ENCODE measurements around the gene SYNPO.

SYNPO gene

DNA sequence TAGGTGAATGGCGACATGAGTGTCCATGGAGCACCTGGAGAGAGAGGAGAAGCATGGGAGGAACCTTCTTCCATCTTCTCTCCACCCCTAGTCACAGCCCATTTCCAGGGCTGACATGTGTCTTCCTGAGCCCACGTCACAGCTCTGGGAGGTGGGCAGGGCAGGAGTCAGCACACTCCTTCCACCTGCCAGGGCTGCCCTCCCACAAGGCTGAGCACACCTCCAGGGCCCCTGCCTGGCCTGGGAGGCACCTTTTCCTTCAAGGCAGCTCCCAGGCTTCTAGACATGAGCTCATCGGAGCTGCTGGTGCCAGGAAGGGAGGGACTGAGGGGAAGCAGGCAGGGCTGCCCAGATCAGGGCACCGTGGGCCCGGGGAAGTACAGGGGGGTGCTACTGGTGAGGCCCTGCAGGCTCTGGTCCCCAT is 13.6 kb upstream of the SYNPO start:
- DNase-seq: no peak

DNA sequence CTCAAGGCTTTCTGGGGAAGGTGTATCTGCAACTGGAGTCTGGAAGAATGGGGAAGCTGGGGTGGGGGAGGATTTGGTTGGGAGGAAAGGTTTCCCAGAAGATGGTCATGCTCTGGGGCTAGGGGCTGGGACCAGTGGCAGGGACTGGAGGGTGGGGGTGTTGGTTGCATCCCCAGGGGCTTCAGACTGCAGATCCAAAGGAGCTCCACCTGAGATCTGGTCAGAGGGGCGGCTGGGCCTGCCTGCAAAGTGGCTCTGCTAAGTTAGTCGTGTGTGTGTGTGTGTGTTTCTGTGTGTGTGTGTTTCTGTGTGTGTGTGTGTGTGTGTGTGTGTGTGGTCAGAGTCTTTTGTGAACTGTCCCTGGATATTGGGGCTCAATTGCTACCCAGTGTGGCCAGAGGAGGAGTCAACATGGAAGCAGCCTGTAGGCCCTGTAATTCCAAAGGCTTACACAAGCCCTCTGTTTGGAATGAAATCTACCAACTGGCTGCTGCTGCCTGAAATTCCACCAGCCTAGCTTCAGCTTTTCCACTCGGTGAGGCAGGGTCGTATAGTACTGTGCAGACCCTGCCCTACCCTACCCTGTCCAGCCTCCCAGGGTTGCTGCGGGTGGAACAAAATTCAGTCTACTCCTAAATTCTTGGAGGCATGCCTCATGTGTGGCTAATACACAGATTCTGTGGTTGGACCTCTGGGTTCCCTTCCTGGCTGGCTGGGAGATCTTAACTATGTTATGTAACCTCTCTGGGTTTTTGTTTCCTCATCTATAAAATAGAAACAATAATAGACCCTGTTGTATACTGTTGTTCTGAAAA is 12.5 kb upstream of the SYNPO start:
- DNase-seq: no peak

DNA sequence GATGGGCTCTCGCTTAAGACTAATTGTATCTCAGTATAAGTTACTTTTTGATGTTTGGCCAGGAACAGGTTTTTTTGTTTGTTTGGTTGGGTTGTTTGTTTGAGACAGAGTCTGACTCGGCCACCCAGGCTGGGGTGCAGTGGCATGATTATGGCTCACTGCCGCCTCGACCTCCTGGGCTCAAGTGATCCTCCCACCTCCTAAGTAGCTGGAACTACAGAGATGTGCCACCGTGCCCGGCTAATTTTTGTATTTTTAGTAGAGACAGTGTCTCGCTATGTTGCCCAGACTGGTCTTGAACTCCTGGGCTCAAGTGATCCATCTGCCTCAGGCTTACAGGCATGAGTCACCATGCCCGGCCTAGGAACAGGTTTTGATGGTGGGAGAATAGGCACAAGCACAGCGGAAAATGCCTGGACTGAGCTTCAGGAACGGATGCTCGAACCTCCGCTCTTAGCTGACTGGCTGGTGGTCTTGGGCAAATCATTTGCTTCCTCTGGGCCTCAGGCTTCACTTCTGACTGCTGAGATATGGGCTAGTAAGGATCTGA is 11.4 kb upstream of the SYNPO start:
- DNase-seq: no peak

- no peak for DNase-seq
Observed at GRCh38 chr5:150630016-150630415, 10.4 kb upstream of the SYNPO start.

DNA sequence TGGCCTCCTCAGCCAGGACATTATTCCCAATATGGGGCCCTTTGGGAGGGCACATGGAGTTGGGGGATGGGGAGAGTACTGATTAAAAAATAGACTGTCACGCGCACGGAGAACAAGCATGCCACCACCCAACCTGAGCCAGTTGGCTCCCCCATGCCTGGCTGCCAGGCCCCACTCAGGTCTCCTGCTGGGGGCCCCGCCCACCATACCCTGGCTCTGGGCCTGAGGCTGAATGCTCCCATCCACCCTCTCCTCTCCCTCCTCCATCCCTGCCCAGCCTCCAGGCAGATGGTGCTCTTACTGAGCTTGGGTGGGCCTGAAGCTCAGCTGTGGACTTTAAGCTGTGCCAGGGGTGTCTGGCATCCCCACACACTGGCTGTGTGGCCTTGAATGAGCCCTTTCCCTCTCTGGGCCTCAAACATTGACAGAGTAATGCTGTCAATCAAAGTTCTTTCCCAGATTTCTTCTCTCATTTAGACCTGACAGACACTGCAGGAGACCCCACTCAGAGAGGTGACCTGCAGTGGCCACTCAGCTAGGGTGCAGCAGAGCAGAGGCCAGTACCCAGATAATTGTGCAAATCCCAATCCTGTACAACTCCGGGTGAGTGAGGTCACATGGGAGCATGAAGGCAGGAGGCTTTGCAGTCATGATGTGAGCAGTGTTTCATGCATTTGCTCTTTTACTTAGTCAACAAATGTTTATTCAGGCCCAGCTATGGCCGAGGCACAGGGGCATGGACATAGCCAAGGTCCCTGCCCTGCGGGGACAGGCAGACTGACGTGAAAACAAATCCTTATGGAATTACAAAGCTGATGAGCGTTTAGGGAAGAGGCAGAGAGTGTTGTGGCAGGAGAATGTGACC is 9.8 kb upstream of the SYNPO start:
- no peak for DNase-seq

DNA sequence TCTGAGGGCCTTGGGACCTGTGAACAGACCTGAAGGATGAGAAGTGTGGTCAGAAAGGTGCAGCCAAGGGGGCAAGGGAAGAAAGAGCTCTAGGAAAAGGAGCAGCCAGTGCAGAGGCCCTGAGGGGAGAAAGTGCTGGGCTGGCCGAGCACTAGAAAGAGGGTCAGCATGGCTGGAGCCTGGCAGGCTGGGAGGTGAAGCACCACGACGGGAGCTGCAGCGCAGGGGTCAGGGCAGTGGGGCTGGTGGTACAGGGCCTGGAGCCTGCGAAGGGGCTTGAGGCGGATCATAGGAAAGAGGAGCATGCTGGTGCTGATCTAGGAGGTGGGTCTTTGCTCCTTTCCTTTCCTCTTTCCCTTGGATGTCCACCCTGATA is 9.1 kb upstream of the SYNPO start:
- DNase-seq: no peak

GRCh38 chr5:150632305-150633160 is 7.9 kb upstream of the SYNPO start:
- no peak for DNase-seq

GRCh38 chr5:150633429-150633828 is 7.0 kb upstream of the SYNPO start:
- DNase-seq: no peak

DNA sequence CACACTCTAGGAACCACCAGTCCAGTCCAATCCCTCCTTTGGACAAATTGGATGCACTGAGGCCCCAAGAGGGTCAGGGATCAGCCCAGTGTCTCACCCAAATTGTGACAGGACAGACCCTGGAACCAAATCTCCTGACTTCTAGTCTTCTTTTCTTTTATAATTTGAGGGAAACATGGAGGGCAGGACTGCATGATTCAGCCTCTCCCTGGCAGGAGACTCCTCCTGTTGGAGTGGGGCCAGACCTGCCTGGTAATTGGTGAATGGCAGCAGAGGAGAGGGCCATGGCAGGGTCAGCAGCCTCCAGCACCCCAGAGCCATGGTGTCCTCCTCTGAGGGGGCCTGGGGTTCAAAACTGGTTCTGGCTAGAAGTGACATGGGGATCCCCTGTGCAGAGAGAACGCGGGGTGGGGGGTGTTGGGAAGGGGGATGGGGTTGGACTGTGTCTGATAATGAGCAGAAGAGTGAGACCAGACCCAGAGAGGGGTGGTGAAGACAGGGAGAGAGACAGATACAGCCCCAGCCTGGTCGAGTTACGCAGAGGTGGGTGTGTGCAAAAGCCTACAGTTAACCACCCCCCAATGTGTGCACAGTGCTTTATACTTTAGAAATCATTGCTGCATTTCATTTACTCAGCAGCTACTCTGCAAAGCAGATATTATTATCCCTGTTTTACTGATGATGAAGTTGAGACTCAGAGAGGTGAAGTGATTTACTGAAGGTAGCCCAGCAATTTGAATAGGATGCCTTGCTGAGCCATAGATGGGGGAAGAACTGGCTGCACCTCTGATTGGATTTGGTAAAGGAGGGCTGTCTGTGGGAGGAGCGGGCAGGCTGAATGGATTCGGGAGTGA is 3.8 kb upstream of the SYNPO start:
- DNase-seq: no peak

DNA sequence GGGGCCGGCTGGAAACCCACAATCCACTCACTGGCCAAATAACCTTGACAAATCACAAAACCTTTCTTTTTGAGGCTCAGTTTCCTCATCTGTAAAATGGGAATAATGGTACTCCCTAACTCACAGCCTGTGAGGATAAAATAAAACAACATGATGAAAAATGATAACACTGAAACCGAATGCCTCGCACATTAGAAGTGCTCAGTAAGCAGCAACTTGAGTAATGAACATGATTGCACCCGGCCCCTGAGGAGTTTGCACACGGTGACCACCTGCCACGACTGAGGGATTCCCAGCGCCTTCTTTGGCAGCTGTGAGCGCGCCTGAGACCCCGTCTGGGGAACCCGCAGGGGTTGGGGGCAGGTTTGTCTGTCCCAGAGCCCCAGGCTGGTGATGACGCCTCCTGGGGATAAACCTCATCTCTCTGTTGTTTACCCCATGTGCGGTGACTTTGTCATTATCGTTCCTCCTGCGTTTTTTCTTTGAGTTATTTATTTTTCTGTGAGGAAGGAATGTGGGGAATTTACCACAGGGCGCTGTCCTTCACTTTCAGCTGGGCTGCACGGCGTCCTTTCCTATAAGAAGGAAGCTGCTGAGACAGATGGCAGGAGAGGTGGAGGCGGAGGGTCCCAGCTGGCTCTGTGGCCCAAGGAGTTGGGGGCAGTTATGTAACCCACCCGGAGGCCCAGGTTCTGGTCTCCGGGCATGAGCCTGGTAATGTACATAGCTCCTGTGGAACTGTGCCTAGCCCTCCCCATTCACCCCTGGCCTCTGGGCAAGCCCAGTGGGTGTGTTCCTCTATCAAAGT is 3.0 kb upstream of the SYNPO start:
- DNase-seq: no peak

- no peak for DNase-seq
Observed at GRCh38 chr5:150638053-150638444, 2.4 kb upstream of the SYNPO start.

DNA sequence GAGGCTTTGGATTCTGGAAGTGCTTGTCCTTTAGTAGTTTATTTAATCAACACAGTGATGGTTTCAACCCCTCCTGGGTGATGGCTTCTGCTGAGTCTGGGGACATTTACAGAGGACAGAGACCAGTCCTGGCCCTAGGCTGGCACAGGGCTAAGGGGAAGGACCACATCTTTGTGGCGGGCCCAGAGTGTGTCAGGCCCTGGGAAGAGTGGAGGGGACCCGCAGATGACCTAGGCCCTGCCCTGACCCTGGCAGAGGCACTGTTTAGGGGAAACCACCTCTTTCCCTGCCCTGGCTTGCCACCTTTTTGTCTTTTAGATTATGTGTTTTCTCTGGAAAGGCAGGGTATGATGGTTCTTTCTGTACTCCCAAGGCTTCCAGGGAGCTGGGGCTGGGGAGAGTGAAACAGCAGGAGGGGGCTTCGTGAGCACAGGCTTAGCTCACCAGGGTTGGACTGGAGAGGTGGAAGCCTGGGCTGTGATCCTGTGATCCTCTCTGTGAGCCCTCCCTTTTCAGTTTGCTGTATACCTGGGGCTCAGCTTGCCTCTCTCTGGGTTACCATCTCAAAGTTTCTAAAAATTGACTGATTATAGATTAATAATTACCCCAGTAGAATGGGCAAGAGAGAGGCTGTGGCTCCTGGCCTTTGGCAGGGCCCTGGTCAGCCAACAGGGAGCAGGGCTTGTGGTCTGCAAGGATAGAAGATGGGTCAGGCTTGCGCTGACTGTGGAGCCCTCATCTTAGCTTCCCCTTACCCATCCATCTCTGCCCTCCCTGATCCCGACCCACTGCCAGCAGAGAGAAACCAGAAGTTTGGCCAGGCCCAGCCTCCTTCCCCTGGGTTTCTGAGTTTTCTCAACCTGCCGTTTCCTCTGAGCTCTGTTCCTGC is 1.7 kb upstream of the SYNPO start:
- DNase-seq: no peak

DNA sequence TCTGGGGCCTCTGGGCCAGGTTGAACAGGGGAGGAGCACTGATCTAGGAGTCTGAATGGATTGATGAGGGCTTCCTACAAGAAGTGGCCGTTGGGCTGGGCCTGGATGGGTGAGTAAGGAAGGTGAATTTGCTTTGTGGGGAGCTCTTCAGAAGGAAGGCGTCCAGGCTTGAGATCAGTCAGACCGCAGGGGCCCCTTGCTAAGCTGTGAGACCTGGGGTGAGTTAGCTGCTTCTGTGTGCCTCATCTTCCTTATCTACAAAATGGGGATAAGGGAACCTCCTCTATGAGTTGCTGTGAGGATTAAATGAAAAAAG is 1.1 kb upstream of the SYNPO start:
- DNase-seq: no peak

DNA sequence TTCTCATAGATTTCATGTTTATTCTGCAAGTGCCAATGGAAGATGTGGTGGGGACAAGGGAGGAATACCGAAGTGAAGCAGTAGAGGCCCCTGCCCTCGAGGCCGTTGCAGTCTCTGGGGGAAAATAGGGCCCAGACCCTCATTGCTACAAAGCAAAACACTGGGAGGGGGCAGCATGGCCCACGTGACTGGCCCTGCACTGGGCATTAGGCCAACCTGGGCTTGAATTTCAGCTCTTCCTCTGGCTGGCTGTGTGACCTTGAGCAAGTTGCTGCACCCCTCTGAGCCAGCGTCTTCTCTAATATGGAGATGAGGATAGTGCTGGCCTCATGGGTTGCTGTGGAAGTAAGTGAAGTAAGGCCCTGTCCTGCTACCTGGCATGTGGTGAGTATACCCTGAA is 709 bp upstream of the SYNPO start:
- DNase-seq: no peak

DNA sequence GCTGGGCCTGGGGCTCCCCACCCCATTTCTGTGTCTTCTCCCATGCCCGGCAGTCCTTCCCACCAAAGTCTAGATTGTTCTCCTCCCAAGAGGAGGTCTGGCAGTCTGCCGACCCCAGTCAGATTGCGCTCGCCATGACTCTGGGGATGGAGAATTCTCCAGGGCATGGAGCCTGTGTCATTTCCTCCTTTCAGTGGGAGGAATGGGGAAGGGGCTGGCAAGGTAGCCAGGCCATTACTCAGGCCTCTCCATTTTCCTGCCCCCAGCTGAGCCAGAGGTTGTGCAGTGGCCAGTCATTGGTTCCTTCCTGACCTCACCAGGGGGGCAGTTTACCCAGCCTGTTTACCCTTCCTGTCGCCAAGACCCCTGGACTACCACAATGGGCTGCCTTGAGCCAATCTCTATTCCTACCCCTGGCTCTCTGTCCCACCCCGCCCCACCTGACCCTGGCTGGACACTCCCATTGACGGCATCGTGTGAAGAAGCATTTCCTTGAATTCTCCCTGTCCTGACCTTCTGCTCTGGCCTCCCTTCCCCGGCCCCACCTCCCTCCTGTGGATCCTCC is 628 bp downstream of the SYNPO start:
- no peak for DNase-seq

- no peak for DNase-seq
Observed at GRCh38 chr5:150641824-150642566, 1.5 kb downstream of the SYNPO start.

DNA sequence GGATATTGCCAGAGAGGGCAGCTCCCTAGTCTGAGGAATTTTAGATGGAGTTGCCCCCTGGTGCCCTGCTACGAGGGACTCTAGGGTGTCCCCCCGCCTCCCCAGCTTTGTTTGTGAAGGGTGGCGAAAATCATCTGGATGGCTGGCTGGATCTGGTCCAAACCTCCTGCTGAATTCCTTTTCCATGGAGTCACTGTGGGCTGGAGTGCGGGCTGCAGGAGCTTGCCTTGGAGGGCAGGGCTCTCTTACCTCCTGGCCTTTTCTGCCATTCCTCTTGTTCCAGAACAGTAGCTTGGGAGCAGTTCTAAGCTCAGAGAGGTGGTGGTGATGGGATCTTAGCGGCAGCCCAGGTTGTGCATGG is 2.1 kb downstream of the SYNPO start:
- DNase-seq: no peak

DNA sequence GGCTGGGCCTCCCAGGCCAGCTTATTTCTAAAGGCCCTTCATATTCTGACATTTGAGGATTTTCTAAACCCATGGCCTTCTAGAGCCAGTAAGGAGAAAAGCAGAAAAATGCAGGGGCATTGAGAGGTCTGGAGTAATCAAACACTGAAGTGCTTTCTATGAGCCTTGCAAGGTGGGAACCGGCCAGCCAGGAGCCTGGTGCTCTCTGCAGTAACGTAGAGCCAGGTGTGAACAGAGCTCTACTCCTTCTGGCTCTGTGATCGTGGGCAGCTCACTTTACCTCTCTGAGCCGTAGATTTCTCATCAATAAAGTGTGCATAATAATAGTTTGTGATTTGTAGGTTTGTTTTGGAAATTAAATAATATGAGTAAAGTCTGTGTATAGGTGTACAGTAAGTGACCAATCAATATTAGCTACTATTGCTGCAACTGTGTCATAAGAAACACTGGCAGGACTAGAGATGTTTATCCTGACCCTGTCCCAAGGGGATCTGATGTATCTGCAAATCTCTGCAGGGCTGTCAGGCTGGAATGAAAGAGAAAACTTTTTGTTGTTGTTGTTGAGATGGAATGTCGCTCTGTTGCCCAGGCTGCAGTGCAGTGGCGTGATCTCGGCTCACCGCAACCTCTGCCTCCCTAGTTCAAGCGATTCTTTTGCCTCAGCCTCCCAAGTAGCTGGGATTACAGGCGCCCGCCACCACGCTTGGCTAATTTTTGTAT is 2.7 kb downstream of the SYNPO start:
- DNase-seq: no peak

GRCh38 chr5:150644058-150644457 is 3.6 kb downstream of the SYNPO start:
- no peak for DNase-seq

All from stimulated activated CD4-positive, alpha-beta T cell treated with anti-CD3 and anti-CD28 coated beads, Interleukin-2, amount 100 ng/mL, for 24 hours (primary cell).